GM12801 (cell line): ENCODE measurements around the gene ADCY9.

Source experiments
- TF ChIP-seq, protein P1 (sequence below): IDR thresholded peaks from one replicate; pipeline ENCODE4 v1.5.1; 2011; ENCODE audit warnings: control low read depth; ENCODE audit not compliant: insufficient read length; ENCODE audit errors: extremely low read depth

ADCY9 gene

GRCh38 chr16:4049031-4049430 is 67.2 kb downstream of the ADCY9 start:
- TF ChIP-seq, protein P1, sequence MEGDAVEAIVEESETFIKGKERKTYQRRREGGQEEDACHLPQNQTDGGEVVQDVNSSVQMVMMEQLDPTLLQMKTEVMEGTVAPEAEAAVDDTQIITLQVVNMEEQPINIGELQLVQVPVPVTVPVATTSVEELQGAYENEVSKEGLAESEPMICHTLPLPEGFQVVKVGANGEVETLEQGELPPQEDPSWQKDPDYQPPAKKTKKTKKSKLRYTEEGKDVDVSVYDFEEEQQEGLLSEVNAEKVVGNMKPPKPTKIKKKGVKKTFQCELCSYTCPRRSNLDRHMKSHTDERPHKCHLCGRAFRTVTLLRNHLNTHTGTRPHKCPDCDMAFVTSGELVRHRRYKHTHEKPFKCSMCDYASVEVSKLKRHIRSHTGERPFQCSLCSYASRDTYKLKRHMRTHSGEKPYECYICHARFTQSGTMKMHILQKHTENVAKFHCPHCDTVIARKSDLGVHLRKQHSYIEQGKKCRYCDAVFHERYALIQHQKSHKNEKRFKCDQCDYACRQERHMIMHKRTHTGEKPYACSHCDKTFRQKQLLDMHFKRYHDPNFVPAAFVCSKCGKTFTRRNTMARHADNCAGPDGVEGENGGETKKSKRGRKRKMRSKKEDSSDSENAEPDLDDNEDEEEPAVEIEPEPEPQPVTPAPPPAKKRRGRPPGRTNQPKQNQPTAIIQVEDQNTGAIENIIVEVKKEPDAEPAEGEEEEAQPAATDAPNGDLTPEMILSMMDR, result no peak

DNA sequence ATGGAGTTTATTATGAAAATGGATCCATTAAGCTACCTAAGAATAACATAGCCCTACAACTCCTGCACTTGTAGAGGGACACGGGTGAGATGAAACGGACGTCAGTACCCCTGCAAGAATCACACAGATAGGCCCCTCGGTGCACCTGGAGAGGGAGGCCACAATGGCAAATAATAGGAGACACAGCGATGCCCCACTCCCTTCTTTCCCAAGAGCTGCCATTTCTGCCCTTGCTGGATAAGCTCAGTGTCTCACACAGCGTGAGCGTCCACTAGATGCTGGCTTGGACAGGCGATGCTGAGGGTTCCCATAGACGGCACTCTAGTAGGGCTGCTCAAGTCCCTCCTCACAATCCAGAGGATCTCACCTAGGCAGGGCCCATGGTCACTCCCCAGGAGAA is 67.8 kb downstream of the ADCY9 start:
- TF ChIP-seq, protein P1, result no peak

- TF ChIP-seq, protein P1, result no peak
Observed at GRCh38 chr16:4046221-4046620, 70.0 kb downstream of the ADCY9 start.

GRCh38 chr16:4042581-4042980 is 73.7 kb downstream of the ADCY9 start:
- TF ChIP-seq, protein P1, result no peak

DNA sequence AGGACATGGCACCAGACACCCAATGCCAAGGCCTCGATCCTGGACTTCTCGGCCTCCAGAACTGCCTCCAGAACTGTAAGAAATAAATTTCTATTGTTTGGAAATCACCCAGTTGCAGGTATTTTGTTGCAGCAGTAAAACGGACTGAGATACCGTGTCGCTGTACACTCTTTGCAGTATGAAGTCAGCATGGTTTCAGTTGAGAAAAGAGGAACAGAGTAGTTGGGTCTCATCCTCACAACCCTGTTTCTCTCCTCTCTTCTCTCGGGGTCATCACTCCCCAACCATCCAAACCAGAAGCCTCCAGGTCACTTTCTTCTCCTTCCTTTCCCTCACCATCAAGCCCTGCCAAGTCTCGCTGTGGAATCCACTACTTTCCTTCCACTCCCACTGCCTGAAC is 77.8 kb downstream of the ADCY9 start:
- TF ChIP-seq, protein P1, result no peak

- TF ChIP-seq, protein P1, result no peak
Observed at GRCh38 chr16:4034963-4035362, 81.3 kb downstream of the ADCY9 start.

DNA sequence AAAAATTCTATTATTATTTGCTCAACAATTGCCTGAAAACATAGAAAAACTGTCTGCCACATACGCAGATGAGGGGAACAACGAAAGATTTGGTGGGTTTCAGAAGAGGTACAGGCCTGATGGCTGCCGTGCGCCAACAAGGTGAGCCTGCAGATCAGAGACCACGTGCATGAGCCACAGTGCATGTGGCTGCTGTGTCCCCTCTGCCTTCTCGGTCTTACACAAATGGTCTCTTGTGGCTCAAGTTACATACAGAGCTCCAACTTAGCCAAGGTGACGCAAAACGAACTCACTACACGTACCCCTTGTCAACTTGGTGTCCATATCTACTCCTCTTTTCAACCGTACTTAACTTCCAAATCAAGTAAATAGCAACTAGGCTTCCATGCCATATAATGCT is 82.3 kb downstream of the ADCY9 start:
- TF ChIP-seq, protein P1, result no peak

- TF ChIP-seq, protein P1, result no peak
Observed at GRCh38 chr16:4032768-4033167, 83.5 kb downstream of the ADCY9 start.
